ENCODE results near the gene APOBEC3B.

- TF ChIP-seq CTCF (IDR thresholded peaks at IDR 0.05; ENCODE audit: poor library complexity, severe bottlenecking), result no peak
- TF ChIP-seq RAD21 (conservative IDR thresholded peaks at IDR 0.05), result no peak
- no peak for TF ChIP-seq EZH2 (IDR thresholded peaks at IDR 0.05; ENCODE audit: borderline replicate concordance, insufficient read depth, low read length, poor library complexity, severe bottlenecking)
- TF ChIP-seq SMC3 (conservative IDR thresholded peaks at IDR 0.05; ENCODE audit: poor library complexity), result no peak
- no peak for TF ChIP-seq POLR2AphosphoS5 (IDR thresholded peaks at IDR 0.05)
Measured at GRCh38 chr22:38940811-38941384, 41.2 kb upstream of the APOBEC3B start.

Measured in neural cell (in vitro differentiated cells).